ENCODE measurements around the gene C2orf68. TPM values are rescaled to one million over a fixed set of nuclear protein-coding genes. Genes with fewer than 3 reads are reported as not detected.

The C2orf68 gene
- total and polyA plus RNA-seq, 10 donors = 16.0 to 45.2 (median 29.2) TPM

DNA sequence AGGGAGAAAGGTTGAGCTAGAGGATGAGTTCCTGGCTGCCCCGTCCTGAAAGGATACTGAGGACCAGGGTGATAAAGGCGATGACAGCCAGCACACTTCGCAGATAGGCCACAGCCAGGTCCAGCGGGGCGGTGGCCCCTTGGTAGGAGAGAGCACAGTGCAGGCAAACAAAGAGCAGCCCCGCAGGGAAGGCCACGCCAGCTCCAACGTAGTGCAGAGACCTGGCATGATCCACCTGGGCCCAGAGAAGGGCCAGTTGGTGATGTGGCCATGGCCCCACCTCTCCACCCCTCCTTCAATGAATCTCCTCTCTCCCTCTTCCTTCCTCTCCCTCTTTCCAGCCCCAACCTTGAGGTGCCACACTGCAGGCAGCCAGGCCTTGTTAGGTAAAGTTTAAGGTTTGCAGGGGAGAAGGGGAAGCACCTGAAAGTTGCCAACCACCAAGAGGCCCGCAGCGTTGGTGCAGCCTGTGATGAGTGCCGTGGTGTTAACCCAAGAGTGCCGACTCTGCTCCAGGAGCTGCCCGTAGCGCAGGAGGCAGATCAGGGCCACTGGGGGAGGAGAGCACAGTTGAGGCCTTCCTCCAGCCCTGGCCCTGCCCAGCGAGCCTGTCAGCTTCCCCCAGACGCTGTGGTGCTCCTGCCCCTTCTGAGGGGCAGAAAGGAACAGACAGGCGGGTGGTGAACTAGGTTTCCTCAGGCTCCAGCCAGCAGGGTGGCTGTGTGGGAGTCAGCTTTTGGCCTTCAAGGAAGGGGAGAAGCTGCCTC, 12.2 kb downstream of the C2orf68 start:
- Histone ChIP-seq H3K27me3 (replicated peaks in 1 of 7) (no peaks in the 10 kb centered on the region), H3K9me3 (no peaks in the 10 kb centered on the region), H3K4me1 (peaks cover 30 to 88% (median 56%) of the 10 kb centered on the region in 6 donors), H3K27ac (peak overlapping the region in 1 of 8 donors; percentile 92), H3K4me3 (no peak overlapping the region), H3K36me3 (peaks cover 0 to 45% (median 23%) of the 10 kb centered on the region in 6 donors)
- DNase-seq = peak; percentile 74
- 73 to 83% (median 77%) methylated on average over 15 to 17 of the region's 17 CpGs for WGBS, 5 donors
- intact Hi-C loops (cut with DNase I; ENCODE audit: low total_unique reads) = no loop called here
- TF ChIP-seq POLR2AphosphoS5 (IDR thresholded peaks at IDR 0.05) = peak in 2 of 3 donors; percentile 6 to 62
- TF ChIP-seq CTCF (IDR thresholded peaks at IDR 0.05 in 8 of 11, conservative IDR thresholded peaks at IDR 0.05 in 3 of 11) = no peak

DNA sequence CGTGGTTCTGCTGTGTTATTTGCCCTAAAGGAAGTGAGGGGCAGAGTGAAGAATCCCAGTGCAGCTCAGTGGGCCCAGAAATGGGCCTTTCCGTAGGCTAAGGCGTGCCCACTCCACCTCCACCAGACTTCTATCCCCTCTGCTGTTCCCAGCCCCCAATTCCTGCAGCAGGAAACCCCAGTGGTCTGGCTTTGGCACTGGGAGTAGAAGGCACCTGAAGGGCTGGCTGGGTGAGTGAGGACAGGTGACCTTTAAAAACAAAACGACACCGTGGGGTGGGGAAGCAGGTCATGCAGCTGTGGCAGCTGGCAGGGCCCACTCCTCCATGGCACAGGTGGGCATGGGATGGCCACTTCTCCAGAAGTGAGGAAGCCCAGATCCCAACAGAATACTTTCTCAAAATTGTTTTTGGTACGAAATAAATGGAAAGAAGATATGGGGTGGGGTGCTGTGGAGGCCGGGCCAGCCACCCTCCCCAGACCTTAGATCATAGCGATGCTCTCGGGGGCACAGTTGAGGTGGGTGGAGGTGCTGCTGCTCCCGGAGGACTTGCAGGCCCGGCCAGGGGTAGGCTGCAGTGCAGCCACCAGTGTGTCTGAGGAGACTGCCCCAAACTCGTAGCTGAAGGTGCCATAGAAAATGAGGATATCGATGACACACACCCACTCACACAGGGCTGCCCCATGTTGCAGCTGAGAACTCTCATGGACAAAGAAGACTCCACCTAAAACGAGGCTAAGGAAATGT, 13.1 kb downstream of the C2orf68 start:
- TF ChIP-seq POLR2A (IDR thresholded peaks at IDR 0.05) (no peak), POLR2AphosphoS5 (IDR thresholded peaks at IDR 0.05) (no peak)
- H3K36me3 ChIP-seq = peaks cover 0 to 45% (median 23%) of the 10 kb centered on the region in 6 donors
- no peak overlapping the region for H3K27ac ChIP-seq
- 83 to 87% (median 86%) methylated on average over 14 of the region's 14 CpGs for WGBS, 5 donors
- peaks cover 27 to 88% (median 54%) of the 10 kb centered on the region in 6 donors for H3K4me1 ChIP-seq
- intact Hi-C loops (cut with DNase I; ENCODE audit: low total_unique reads) = no loop called here
- no peak overlapping the region for H3K4me3 ChIP-seq
- no peaks in the 10 kb centered on the region for H3K27me3 ChIP-seq (replicated peaks in 1 of 7)
- H3K9me3 ChIP-seq = no peaks in the 10 kb centered on the region
- DNase-seq = no peak

DNA sequence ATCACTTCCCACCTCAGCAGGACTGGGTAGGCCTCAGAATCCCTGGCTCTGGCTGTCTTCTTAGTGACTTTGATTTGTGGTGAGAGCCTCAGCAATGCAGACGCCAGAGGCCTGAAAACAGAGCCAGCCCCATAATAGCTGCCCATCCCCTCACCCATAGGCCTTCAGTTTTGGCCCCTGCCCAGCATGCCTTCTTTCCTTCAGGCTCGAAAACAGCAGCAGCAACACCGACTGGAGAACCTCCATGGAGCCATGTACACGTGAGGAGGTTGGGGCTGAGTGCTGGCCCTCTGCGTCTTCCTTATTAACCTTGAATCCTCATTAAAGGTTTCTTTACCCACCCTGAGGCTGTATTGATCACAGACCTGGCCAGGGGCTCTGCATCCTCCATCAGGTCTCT, 14.6 kb downstream of the C2orf68 start:
- no peak overlapping the region for H3K4me3 ChIP-seq
- H3K4me1 ChIP-seq = peaks cover 21 to 92% (median 46%) of the 10 kb centered on the region in 6 donors
- intact Hi-C loops (cut with DNase I; ENCODE audit: low total_unique reads) = no loop called here
- 81 to 93% (median 91%) methylated on average over 5 of the region's 5 CpGs for WGBS, 5 donors
- peaks cover 0 to 50% (median 23%) of the 10 kb centered on the region in 6 donors for H3K36me3 ChIP-seq
- no peaks in the 10 kb centered on the region for H3K27me3 ChIP-seq (replicated peaks in 1 of 7)
- H3K9me3 ChIP-seq = no peaks in the 10 kb centered on the region
- no peak for DNase-seq
- H3K27ac ChIP-seq = peak overlapping the region in 1 of 8 donors; percentile 96
- TF ChIP-seq CTCF (IDR thresholded peaks at IDR 0.05 in 8 of 11, conservative IDR thresholded peaks at IDR 0.05 in 3 of 11) (no peak), POLR2A (IDR thresholded peaks at IDR 0.05) (no peak), POLR2AphosphoS5 (IDR thresholded peaks at IDR 0.05) (no peak)

GRCh38 chr2:85596486-85597143, 15.3 kb downstream of the C2orf68 start:
- no peaks in the 10 kb centered on the region for H3K9me3 ChIP-seq
- peaks cover 21 to 92% (median 43%) of the 10 kb centered on the region in 6 donors for H3K4me1 ChIP-seq
- no peak for TF ChIP-seq POLR2AphosphoS5 (IDR thresholded peaks at IDR 0.05)
- no peak for TF ChIP-seq CTCF (IDR thresholded peaks at IDR 0.05 in 8 of 11, conservative IDR thresholded peaks at IDR 0.05 in 3 of 11)
- TF ChIP-seq POLR2A (IDR thresholded peaks at IDR 0.05) = no peak
- peak overlapping the region; percentile 59 to 86 (median 77) for H3K4me3 ChIP-seq
- intact Hi-C loops (cut with DNase I; ENCODE audit: low total_unique reads) = no loop called here
- no peaks in the 10 kb centered on the region for H3K27me3 ChIP-seq (replicated peaks in 1 of 7)
- H3K27ac ChIP-seq = peak overlapping the region in 6 of 8 donors; percentile 90 to 97 (median 95)
- 69 to 81% (median 74%) methylated on average over 3 of the region's 3 CpGs for WGBS, 5 donors
- H3K36me3 ChIP-seq = peaks cover 0 to 53% (median 23%) of the 10 kb centered on the region in 6 donors
- DNase-seq = no peak
